Activated T-cell treated with anti-CD3 and anti-CD28 coated beads for 1 hour (primary cell): ENCODE data around the gene GSK3A.
A peak's percentile ranks its signal among the peaks of the same experiment; 100 is the strongest.

ENCODE experiments used
- DNase-seq: peaks from one replicate; pipeline ENCODE4 v3.0.0-alpha.2; 2020; ENCODE audit warnings: low read depth

GSK3A gene

GRCh38 chr19:42248270-42249148 lies 6.1 kb upstream of the GSK3A start:
- no peak for DNase-seq

GRCh38 chr19:42247640-42248199 lies 5.3 kb upstream of the GSK3A start:
- DNase-seq = no peak

GRCh38 chr19:42246922-42247639 lies 4.7 kb upstream of the GSK3A start:
- no peak for DNase-seq

GRCh38 chr19:42246143-42246921 lies 3.9 kb upstream of the GSK3A start:
- no peak for DNase-seq

GRCh38 chr19:42245231-42245630 lies 2.8 kb upstream of the GSK3A start:
- DNase-seq = no peak

GRCh38 chr19:42244347-42245220 lies 2.2 kb upstream of the GSK3A start:
- DNase-seq = peak; percentile 85

- no peak for DNase-seq
Observed at GRCh38 chr19:42242069-42242511, 312 bp downstream of the GSK3A start.

- DNase-seq = no peak
Observed at GRCh38 chr19:42241279-42241678, 1.1 kb downstream of the GSK3A start.

GRCh38 chr19:42239544-42240220 lies 2.7 kb downstream of the GSK3A start:
- DNase-seq = no peak

- DNase-seq = no peak
Observed at GRCh38 chr19:42235181-42235580, 7.2 kb downstream of the GSK3A start.

- no peak for DNase-seq
Observed at GRCh38 chr19:42234364-42234763, 8.0 kb downstream of the GSK3A start.

- DNase-seq = no peak
Observed at GRCh38 chr19:42233678-42234292, 8.6 kb downstream of the GSK3A start.

GRCh38 chr19:42233106-42233505 lies 9.3 kb downstream of the GSK3A start:
- DNase-seq = no peak

- DNase-seq = no peak
Observed at GRCh38 chr19:42232435-42232834, 10.0 kb downstream of the GSK3A start.

GRCh38 chr19:42230571-42230970 lies 11.8 kb downstream of the GSK3A start:
- no peak for DNase-seq

- no peak for DNase-seq
Observed at GRCh38 chr19:42229855-42230351, 12.5 kb downstream of the GSK3A start.

GRCh38 chr19:42229301-42229854 lies 13.0 kb downstream of the GSK3A start:
- no peak for DNase-seq

GRCh38 chr19:42228641-42229040 lies 13.8 kb downstream of the GSK3A start:
- no peak for DNase-seq

GRCh38 chr19:42226886-42227285 lies 15.5 kb downstream of the GSK3A start:
- DNase-seq = no peak
